H1 (cell line): ENCODE data around the gene FOXC1. TPM values are rescaled to one million over a fixed set of nuclear protein-coding genes. Genes with fewer than 3 reads are reported as not detected.
A peak's percentile ranks its signal among the peaks of the same experiment; 100 is the strongest.

Experiments
- CTCF ChIA-PET: fragments of 300-600 bp; sonication (Branson Sonifier 250); formaldehyde crosslinking; loops from one replicate; lab custom pipeline; 2021; ENCODE audit not compliant: partially characterized antibody; lab: Charles Lee
- POLR2A ChIA-PET: fragments of 300-600 bp; sonication (Branson Sonifier 250); formaldehyde crosslinking; loops from one replicate; lab custom pipeline; 2021; ENCODE audit warnings: inconsistent platforms; ENCODE audit not compliant: partially characterized antibody; lab: Charles Lee
- DNase-seq, 2 experiments: peaks; one replicate each; pipeline versions ENCODE4 v3.0.0 to v3.0.0-alpha.2; 2010 to 2022; ENCODE audit warnings: low spot score in 2 of 2, low read depth in 1 of 2, mixed read lengths in 1 of 2
- FAIRE-seq: peaks from 2 replicates; lab custom pipeline; 2011; peaks lifted over from hg19 to GRCh38; lab: Jason Lieb, UNC
- H2AFZ ChIP-seq: 2 replicates; pipeline ENCODE4 v1.8.1; 2012; ENCODE audit warnings: low read length, inconsistent platforms
- H2AK5ac ChIP-seq: 2 replicates; pipeline ENCODE4 v1.6.1; 2013; ENCODE audit warnings: low read depth, low read length
- H2BK120ac ChIP-seq: replicated peaks from 2 replicates; pipeline ENCODE3; 2013; ENCODE audit warnings: low read depth, low read length, inconsistent platforms
- H2BK12ac ChIP-seq: 2 replicates; pipeline ENCODE4 v1.6.1; 2013; ENCODE audit warnings: low read depth, low read length
- H2BK15ac ChIP-seq: 2 replicates; pipeline ENCODE4 v1.6.1; 2013; ENCODE audit warnings: low read length
- H2BK20ac ChIP-seq: 2 replicates; pipeline ENCODE4 v1.6.1; 2013; ENCODE audit warnings: low read length
- H2BK5ac ChIP-seq: 2 replicates; pipeline ENCODE4 v1.6.1; 2013; ENCODE audit warnings: low read depth, low read length
- H3K14ac ChIP-seq: 2 replicates; pipeline ENCODE4 v1.6.1; 2013; ENCODE audit warnings: inconsistent platforms; ENCODE audit not compliant: insufficient read length
- H3K18ac ChIP-seq: 2 replicates; pipeline ENCODE4 v1.6.1; 2013; ENCODE audit warnings: low read length; ENCODE audit errors: extremely low read depth
- H3K23ac ChIP-seq: 2 replicates; pipeline ENCODE4 v1.6.1; 2013; ENCODE audit warnings: inconsistent platforms; ENCODE audit not compliant: insufficient read length
- H3K23me2 ChIP-seq: 2 replicates; pipeline ENCODE4 v1.6.1; 2013; ENCODE audit warnings: low read depth, low read length
- H3K27ac ChIP-seq: 2 replicates; pipeline ENCODE4 v1.6.1; 2011; ENCODE audit warnings: low read depth, low read length, inconsistent platforms
- H3K27me3 ChIP-seq, 4 experiments: replicated peaks in 1 of 4; 1 replicate in 1 of 4; 2 replicates in 3 of 4; pipeline versions ENCODE4 v1.6.1 to v1.8.1; 2011 to 2013; ENCODE audit warnings: low read length in 3 of 4, mild to moderate bottlenecking in 3 of 4, inconsistent platforms in 2 of 4, mixed read lengths in 2 of 4, moderate library complexity in 1 of 4; ENCODE audit not compliant: control insufficient read depth in 3 of 4, insufficient read depth in 3 of 4; ENCODE audit errors: extremely low read depth in 1 of 4
- H3K36me3 ChIP-seq, 4 experiments: 2 replicates each; pipeline versions ENCODE4 v1.6.1 to v1.8.1; 2011 to 2013; ENCODE audit warnings: mild to moderate bottlenecking in 4 of 4, low read length in 3 of 4, moderate library complexity in 2 of 4, control low read depth in 1 of 4, inconsistent platforms in 1 of 4; ENCODE audit not compliant: insufficient read depth in 4 of 4, control insufficient read depth in 2 of 4
- H3K4ac ChIP-seq: replicated peaks from 2 replicates; pipeline ENCODE3; 2013; ENCODE audit warnings: low read length, low read depth, mixed read lengths, inconsistent platforms; ENCODE audit not compliant: insufficient read length
- H3K4me1 ChIP-seq, 4 experiments: replicated peaks in 1 of 4; 1 replicate in 1 of 4; 2 replicates in 3 of 4; pipeline versions ENCODE4 v1.6.1 to v1.8.1; 2011 to 2013; ENCODE audit warnings: low read length in 3 of 4, inconsistent platforms in 2 of 4, mixed read lengths in 1 of 4; ENCODE audit not compliant: insufficient read depth in 4 of 4, control insufficient read depth in 3 of 4
- H3K4me2 ChIP-seq, 2 experiments: 2 replicates each; pipeline versions ENCODE4 v1.6.1 to v1.8.1; 2011 to 2013; ENCODE audit warnings: low read depth in 2 of 2, low read length in 2 of 2, control low read depth in 1 of 2, inconsistent platforms in 1 of 2, mild to moderate bottlenecking in 1 of 2; ENCODE audit not compliant: insufficient read depth in 1 of 2
- H3K4me3 ChIP-seq, 4 experiments: fragments of 200-600, 300-600 bp in 1 of 4; sonication (generic), shearing (Covaris generic), sonication (Bioruptor Twin) in 1 of 4; 2 replicates each; pipeline versions ENCODE4 v1.5.1 to v1.8.1; 2011 to 2016; ENCODE audit warnings: low read length in 4 of 4, low read depth in 3 of 4, control low read depth in 2 of 4, inconsistent platforms in 2 of 4, mild to moderate bottlenecking in 2 of 4, mixed read lengths in 1 of 4, moderate library complexity in 1 of 4; ENCODE audit not compliant: insufficient read depth in 2 of 4; ENCODE audit errors: extremely low read depth in 1 of 4
- H3K56ac ChIP-seq: replicated peaks from 2 replicates; pipeline ENCODE3; 2013; ENCODE audit warnings: low read depth, mild to moderate bottlenecking, mixed read lengths, low read length, inconsistent platforms; ENCODE audit not compliant: insufficient read length
- H3K79me1 ChIP-seq: 2 replicates; pipeline ENCODE4 v1.6.1; 2013; ENCODE audit warnings: low read depth, low read length, control low read depth
- H3K79me2 ChIP-seq, 2 experiments: 2 replicates each; pipeline versions ENCODE4 v1.6.1 to v1.8.1; 2012 to 2013; ENCODE audit warnings: low read length in 2 of 2, mild to moderate bottlenecking in 2 of 2, inconsistent platforms in 1 of 2; ENCODE audit not compliant: insufficient read depth in 2 of 2, control insufficient read depth in 1 of 2
- H3K9ac ChIP-seq, 4 experiments: replicated peaks in 1 of 4; 1 replicate in 1 of 4; 2 replicates in 3 of 4; pipeline versions ENCODE4 v1.6.1 to v1.8.1; 2011 to 2013; ENCODE audit warnings: low read depth in 3 of 4, low read length in 3 of 4, control low read depth in 2 of 4, mild to moderate bottlenecking in 2 of 4, moderate library complexity in 2 of 4, inconsistent platforms in 1 of 4; ENCODE audit errors: extremely low read depth in 1 of 4
- H3K9me3 ChIP-seq, 2 experiments: 2 replicates each; pipeline versions ENCODE4 v1.6.1 to v1.8.1; 2012 to 2013; ENCODE audit warnings: mild to moderate bottlenecking in 2 of 2, moderate library complexity in 2 of 2, control low read depth in 1 of 2, inconsistent platforms in 1 of 2, low read depth in 1 of 2, low read length in 1 of 2, mixed read lengths in 1 of 2; ENCODE audit not compliant: insufficient read depth in 2 of 2
- H4K20me1 ChIP-seq, 2 experiments: replicated peaks in 1 of 2; 2 replicates each; pipeline versions ENCODE3 to v1.8.1; 2011 to 2013; ENCODE audit warnings: inconsistent platforms in 2 of 2, low read length in 2 of 2, mild to moderate bottlenecking in 1 of 2; ENCODE audit not compliant: insufficient read depth in 2 of 2, control insufficient read depth in 1 of 2
- H4K5ac ChIP-seq: 2 replicates; pipeline ENCODE4 v1.6.1; 2013; ENCODE audit warnings: low read length, low read depth, mixed read lengths, inconsistent platforms; ENCODE audit not compliant: insufficient read length
- H4K8ac ChIP-seq: 2 replicates; pipeline ENCODE4 v1.8.0; 2013; ENCODE audit warnings: mild to moderate bottlenecking, moderate library complexity, low read length, inconsistent platforms; ENCODE audit not compliant: insufficient read depth; ENCODE audit errors: extremely low read depth
- H4K91ac ChIP-seq: replicated peaks from 2 replicates; pipeline ENCODE3; 2013; ENCODE audit warnings: low read length, mixed read lengths, inconsistent platforms; ENCODE audit not compliant: insufficient read length
- CHD2 ChIP-seq: IDR thresholded peaks from 2 replicates; pipeline ENCODE4 v1.6.1; 2012; ENCODE audit warnings: low read length, improper control_type of control experiment
- CTBP2 ChIP-seq: IDR thresholded peaks from 2 replicates; pipeline ENCODE4 v1.7.0; 2011; ENCODE audit warnings: borderline replicate concordance, mild to moderate bottlenecking, moderate library complexity, mixed read lengths, low read length; ENCODE audit not compliant: insufficient read depth, insufficient read length
- KDM4A ChIP-seq: IDR thresholded peaks from one replicate; pipeline ENCODE4 v1.7.1; 2012; ENCODE audit warnings: low read depth, mild to moderate bottlenecking, moderate library complexity, low read length, inconsistent platforms; ENCODE audit not compliant: severe bottlenecking
- MAX ChIP-seq: IDR thresholded peaks from 2 replicates; pipeline ENCODE4 v1.6.1; 2012; ENCODE audit warnings: inconsistent platforms
- RNF2 ChIP-seq: fragments of 200-900, 300-1000 bp; sonication (generic); IDR thresholded peaks from 2 replicates; pipeline ENCODE4 v1.7.1; 2016; ENCODE audit warnings: borderline replicate concordance, low read depth, mild to moderate bottlenecking, antibody characterized with exemption, low read length; ENCODE audit not compliant: poor library complexity, severe bottlenecking; ENCODE audit errors: missing control alignments
- SIN3A ChIP-seq, 2 experiments: IDR thresholded peaks in 1 of 2; conservative IDR thresholded peaks in 1 of 2; 2 replicates each; pipeline ENCODE4 v1.6.1; 2011 to 2012; ENCODE audit warnings: low read length in 2 of 2, improper control_type of control experiment in 1 of 2, low read depth in 1 of 2, mild to moderate bottlenecking in 1 of 2
- SUZ12 ChIP-seq: fragments of 200-600 bp; sonication (generic); IDR thresholded peaks from 2 replicates; pipeline ENCODE4 v1.6.1; 2012; ENCODE audit warnings: mild to moderate bottlenecking, inconsistent platforms, low read length, moderate library complexity, mixed read lengths
- TBP ChIP-seq: IDR thresholded peaks from 2 replicates; pipeline ENCODE4 v1.6.1; 2011; ENCODE audit warnings: low read depth, low read length, improper control_type of control experiment
- TCF12 ChIP-seq: IDR thresholded peaks from 2 replicates; pipeline ENCODE4 v1.6.1; 2011; ENCODE audit warnings: low read depth, mild to moderate bottlenecking, low read length
- TEAD4 ChIP-seq: IDR thresholded peaks from 2 replicates; pipeline ENCODE4 v1.6.1; 2012; ENCODE audit warnings: low read depth, low read length, inconsistent platforms, mixed read lengths
- WGBS, 2 experiments: shearing (Covaris generic) in 1 of 2; methylation state at CpG; one replicate each; pipeline versions ENCODE4 v1.1.6 to v1.1.7; 2013 to 2015; ENCODE audit warnings: low lambda C conversion rate in 2 of 2, mixed read lengths in 2 of 2, inconsistent platforms in 1 of 2, low coverage in 1 of 2, missing lambda C conversion rate in 1 of 2; ENCODE audit not compliant: insufficient replicate concordance in 2 of 2, insufficient coverage in 1 of 2, insufficient read length in 1 of 2; ENCODE audit errors: extremely low coverage in 1 of 2, missing lambda C conversion rate in 1 of 2; 5-methylcytosine and 5-hydroxymethylcytosine counted together
- polyA plus RNA-seq, 7 experiments: library from polyadenylated mRNA; depleted of rRNA in 3 of 7; stranded (reverse) in 5 of 7; unstranded in 2 of 7; fragments of >200 nt in 5 of 7; fragments of 200-250 nt in 2 of 7; gene quantifications; 1 replicate in 5 of 7; 2 replicates in 1 of 7; 4 replicates in 1 of 7; pipeline versions ENCODE4 v1.2.1 to v1.2.3, GENCODE V29; 2011 to 2013; ENCODE audit warnings: missing spikeins in 2 of 7, mixed read lengths in 2 of 7
- total RNA-seq: library from RNA; stranded (reverse); fragmentation: NEBNext Ultra II Directional; extraction: Animal tissue kit (Norgen Biotek cat#: 25700); gene quantifications from 2 replicates; pipeline ENCODE4 v1.2.1, GENCODE V29; 2021

The FOXC1 gene
- total and polyA plus RNA-seq, 2 of the 8 experiments (the other 6 are each of a cell fraction or from before 2014, with no cell fraction given): 0.22 TPM; not detected in 1

GRCh38 chr6:1613688-1614447, 4.2 kb downstream of the FOXC1 start:
- TF ChIP-seq TBP: 0 out of 2 replicates have a peak, but pooled peaks have one; percentile 26
- peak; percentile 12; the same call in 1 of the 2 replicates for TF ChIP-seq TCF12
- TF ChIP-seq RNF2: peak; percentile 76
- no peak for TF ChIP-seq MAX
- TF ChIP-seq SUZ12: peak; percentile 91
- TF ChIP-seq CHD2: peak; percentile 68; the same call in 1 of the 2 replicates
- peak; percentile 22 for TF ChIP-seq KDM4A
- no peak for TF ChIP-seq SIN3A (conservative IDR thresholded peaks at IDR 0.05 in 1 of 2, IDR thresholded peaks at IDR 0.05 in 1 of 2; ENCODE audit: low read depth in 1 of 2, low read length in 2 of 2)
- TF ChIP-seq CTBP2: no peak
- no peak for TF ChIP-seq TEAD4
- Histone ChIP-seq H2AK5ac (no peak overlapping the region), H3K18ac (no peak overlapping the region; the same call in 1 of the 2 replicates), H3K27me3 (peaks cover 87 to 100% (median 96%) of the 10 kb centered on the region in 4 experiments), H4K20me1 (peaks cover 30 to 33% of the 10 kb centered on the region in 2 experiments), H3K36me3 (peaks cover 0 to 13% (median 0%) of the 10 kb centered on the region in 4 experiments; a peak in 1 of 8 replicates), H3K56ac (no peak overlapping the region), H2BK15ac (no peak overlapping the region), H2AFZ (no peak overlapping the region), H4K5ac (no peak overlapping the region), H3K9me3 (no peaks in the 10 kb centered on the region; a peak in 1 of 4 replicates), H3K4me1 (peaks cover 0 to 23% (median 11%) of the 10 kb centered on the region in 4 experiments; a peak in 5 of 7 replicates), H3K14ac (no peak overlapping the region), H3K4ac (no peak overlapping the region), H3K9ac (no peak overlapping the region; a peak in 1 of 7 replicates), H4K8ac (peak overlapping the region; percentile 64; the same call in 1 of the 2 replicates), H2BK20ac (no peak overlapping the region), H3K23ac (no peak overlapping the region), H2BK5ac (no peak overlapping the region), H3K23me2 (peaks cover 8% of the 10 kb centered on the region; the same call in 1 of the 2 replicates), H3K79me1 (no peaks in the 10 kb centered on the region), H3K4me3 (peak overlapping the region; percentile 7 to 52 (median 12); a peak in 5 of 8 replicates), H3K4me2 (peak overlapping the region; percentile 75 to 86), H3K79me2 (no peaks in the 10 kb centered on the region), H3K27ac (no peak overlapping the region), H2BK12ac (no peak overlapping the region), H2BK120ac (no peak overlapping the region), H4K91ac (no peak overlapping the region)
- ChIA-PET CTCF (interaction anchor here (0.7 to 4.4 kb wide), 5 partner anchors 7 to 280 kb away, joined by 3 to 30 read pairs (median 4); no protein-coding TSS in a partner anchor), POLR2A (interaction anchor here (1.0 kb wide), 1 partner anchor 10 kb away, joined by 3 read pairs; no protein-coding TSS in a partner anchor)
- DNase-seq: peak in 1 of 2 experiments; percentile 81
- WGBS, 2 experiments: 1% methylated on average over 32 of the region's 60 CpGs; no CpG with 5 or more reads in 1 of the 2 experiments
- FAIRE-seq: no peak
